HG02981 (cell line): ENCODE measurements around the gene AASDH.

Experiments used
- ATAC-seq: cut with Tn5 transposase; IDR thresholded peaks from one replicate; pipeline ENCODE4 v1.9.1; 2021; ENCODE audit warnings: mild to moderate bottlenecking, moderate library complexity; ENCODE audit not compliant: unreplicated experiment

AASDH gene

GRCh38 chr4:56318555-56318954 is 68.7 kb downstream of the AASDH start:
- no peak for ATAC-seq

DNA sequence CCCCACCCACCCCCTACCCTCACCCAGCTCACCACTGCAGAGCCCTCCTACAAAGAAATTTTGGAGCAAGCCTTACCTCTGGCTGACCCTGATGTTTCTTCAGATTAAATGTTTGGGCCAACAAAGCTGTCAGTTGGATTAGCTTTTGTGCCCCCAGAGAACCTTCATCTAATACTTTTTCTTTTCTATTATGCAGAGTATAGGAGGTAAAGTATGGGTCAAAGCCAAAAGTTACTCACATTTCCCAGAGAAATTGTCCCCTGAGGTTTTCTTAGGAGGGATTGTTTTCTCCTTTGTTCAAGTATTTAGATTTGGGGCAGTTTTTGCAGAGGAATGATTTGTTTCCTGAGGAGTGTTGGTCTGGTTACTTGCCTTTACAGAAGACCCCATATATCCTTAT is 69.5 kb downstream of the AASDH start:
- no peak for ATAC-seq

GRCh38 chr4:56316011-56316650 is 71.2 kb downstream of the AASDH start:
- ATAC-seq: no peak

DNA sequence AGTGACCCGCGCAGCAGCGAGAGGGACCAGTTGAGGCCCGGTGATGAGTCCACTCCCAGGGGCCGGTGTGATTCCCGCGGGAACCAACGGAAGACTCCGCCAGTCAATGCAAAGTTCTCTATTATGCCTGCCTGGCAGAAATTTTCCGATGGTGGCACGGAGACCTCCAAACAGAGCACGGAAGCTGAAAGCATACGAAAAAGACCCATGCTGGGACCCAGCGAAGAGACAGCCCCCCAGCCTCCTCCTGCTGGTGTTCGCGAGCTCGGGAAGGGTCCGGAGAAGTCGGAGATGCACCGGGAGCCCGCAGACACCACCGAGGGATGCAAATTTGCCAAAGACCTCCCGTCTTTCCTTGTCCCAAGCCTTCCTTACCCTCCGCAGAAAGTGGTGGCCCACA is 71.7 kb downstream of the AASDH start:
- no peak for ATAC-seq

DNA sequence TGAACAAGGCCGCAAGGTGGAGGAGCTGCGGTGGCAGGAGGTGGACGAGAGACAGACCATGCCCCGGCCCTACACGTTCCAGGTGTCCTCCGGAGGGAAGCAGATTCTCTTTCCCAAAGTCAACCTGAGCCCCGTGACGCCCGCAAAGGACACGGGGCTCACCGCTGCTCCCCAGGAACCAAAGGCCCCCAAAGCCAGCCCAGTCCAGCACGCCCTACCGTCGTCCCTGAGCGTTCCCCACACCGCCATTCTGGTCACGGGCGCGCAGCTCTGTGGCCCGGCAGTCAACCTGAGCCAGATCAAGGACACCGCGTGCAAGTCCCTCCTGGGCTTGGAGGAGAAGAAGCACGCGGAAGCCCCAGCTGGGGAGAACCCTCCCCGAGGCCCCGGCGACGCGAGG is 72.2 kb downstream of the AASDH start:
- no peak for ATAC-seq

DNA sequence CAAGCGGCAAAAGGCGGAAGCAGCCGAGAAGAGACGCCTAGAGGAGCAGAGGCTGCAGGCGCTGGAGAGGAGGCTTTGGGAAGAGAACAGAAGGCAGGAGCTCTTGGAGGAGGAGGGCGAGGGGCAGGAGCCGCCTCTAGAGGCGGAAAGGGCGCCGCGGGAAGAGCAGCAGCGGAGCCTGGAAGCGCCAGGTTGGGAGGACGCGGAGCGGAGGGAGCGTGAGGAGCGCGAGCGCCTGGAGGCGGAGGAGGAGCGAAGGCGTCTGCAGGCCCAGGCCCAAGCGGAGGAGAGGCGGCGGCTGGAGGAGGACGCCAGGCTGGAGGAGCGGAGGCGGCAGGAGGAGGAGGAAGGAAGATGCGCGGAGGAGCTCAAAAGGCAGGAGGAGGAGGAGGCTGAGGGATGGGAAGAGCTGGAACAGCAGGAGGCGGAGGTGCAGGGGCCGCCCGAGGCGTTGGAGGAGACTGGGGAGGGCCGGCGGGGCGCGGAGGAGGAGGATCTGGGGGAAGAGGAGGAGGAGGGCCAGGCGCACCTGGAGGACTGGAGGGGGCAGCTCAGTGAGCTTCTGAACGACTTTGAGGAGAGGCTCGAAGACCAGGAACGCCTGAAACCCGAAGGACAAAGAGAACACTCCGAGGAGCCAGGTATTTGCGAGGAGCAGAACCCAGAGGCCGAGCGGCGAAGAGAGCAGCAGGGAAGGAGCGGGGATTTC is 72.9 kb downstream of the AASDH start:
- no peak for ATAC-seq

DNA sequence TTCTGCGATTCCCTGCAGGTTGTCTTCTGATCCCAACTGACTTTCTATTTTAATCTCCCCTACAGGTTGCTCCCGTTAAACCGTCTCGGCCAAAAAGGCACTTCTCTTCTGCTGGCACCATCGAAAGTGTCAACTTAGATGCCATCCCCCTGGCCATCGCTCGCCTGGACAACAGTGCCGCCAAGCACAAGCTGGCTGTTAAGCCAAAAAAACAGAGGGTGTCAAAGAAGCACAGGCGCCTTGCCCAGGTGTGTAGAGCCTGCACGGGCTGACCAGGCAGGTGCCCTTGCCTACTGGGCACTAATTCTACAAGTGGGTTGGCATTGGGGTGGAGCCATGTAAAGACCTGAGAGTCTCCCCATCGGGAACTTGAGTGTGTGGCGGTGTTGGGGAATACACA is 74.2 kb downstream of the AASDH start:
- ATAC-seq: no peak

DNA sequence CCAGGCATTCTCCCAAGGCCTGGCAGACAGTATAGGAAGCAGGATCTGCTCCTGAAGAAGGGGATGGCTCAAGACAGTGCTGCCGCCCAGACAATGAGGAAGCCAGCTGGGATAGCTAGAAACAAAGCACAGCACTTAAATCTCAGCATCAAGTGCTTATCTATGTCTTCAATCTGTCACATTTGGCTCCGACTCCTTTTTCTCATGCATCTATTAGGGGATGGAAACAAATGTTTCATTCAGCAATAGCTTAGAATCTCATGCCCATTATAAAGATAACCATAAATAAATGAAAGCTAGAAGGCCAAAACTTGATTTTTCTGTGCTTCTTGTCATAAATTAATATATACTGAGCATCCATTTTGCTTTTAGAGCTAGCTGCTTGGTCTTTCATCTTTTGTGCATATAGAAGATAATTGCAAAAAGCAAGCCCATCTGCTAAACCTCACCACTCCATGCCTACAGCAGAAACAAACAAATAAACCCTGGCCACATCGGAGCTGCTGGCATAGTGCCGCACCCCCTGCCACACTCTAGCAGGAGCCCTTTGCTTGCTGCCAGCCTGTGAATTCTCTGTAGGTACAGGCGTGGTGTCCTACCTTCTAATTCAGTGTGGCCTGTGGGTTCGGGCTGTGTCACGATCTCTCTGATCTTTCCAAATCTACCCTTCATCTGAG is 75.9 kb downstream of the AASDH start:
- no peak for ATAC-seq

DNA sequence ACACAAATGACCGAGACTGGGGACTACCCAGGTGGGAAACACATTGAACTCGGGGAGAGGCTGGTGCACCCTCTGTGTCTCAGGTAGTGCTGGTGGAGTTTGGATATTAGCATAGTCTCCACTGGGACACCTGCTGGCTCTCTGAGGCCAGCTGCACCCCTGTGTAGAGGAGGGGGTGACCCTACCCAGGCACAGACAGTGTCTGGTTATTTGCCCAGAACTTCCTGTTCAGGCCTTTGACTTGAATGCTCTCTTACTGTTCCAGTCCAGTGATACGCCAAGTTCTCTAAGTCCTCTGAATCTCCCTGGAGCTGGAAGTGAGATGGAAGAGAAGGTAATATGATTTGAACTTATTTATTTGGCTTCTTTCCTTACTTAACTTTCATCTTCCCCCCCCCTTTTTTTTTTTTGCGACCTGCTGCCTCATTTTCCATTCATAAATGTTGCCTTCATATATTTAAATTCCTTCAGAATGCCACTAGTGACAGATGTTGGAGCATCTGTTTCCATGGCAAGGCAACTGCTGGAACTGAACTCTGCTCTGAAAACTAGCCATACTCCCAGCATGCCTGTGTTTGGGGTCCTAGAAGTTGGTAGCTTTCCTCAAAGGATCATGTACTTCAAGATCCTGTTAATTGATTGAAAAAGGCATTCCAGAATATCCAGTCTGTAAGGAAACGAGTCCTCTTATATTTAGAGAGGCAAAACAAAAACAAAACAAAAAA is 76.7 kb downstream of the AASDH start:
- ATAC-seq: no peak

GRCh38 chr4:56308384-56308783 is 78.9 kb downstream of the AASDH start:
- no peak for ATAC-seq

DNA sequence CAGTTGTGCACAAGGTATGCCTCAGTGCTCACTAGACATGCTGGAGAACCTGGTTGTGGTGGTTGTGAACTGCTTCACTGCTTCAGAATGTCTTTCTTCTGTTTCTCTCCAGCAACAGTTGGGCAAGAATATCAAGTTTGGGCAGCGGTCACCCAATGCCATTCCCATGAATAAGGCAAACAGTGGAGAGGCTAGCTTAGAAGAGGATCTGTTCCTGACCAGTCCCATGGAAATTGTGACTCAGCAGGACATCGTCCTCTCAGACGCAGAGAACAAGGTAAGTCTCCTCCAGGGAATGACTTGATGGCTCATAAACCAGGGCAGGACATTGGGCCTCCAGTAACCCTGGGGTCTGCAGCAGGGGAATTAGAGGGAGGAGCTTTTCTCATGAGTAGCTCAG is 79.9 kb downstream of the AASDH start:
- no peak for ATAC-seq

- no peak for ATAC-seq
Measured at GRCh38 chr4:56305390-56305789, 81.9 kb downstream of the AASDH start.

- ATAC-seq: no peak
Measured at GRCh38 chr4:56303921-56304320, 83.4 kb downstream of the AASDH start.

DNA sequence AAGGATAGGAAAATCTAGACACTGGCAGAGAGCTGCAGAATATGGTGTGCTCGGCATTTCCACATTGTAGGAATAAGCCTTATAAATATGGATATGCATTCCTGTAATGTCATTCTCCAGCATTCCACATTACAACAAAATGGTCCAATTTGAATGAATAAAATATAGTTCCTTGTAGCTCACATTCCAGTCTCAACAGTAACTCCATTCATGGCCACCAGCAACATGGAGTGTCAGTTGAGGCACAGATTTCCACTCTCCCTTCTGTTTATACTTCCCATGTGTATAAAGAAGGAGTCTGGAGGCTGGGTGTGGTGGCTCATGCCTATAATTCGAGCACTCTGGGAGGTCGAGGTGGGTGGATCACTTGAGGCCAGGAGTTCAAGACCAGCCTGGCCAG is 84.5 kb downstream of the AASDH start:
- ATAC-seq: no peak

DNA sequence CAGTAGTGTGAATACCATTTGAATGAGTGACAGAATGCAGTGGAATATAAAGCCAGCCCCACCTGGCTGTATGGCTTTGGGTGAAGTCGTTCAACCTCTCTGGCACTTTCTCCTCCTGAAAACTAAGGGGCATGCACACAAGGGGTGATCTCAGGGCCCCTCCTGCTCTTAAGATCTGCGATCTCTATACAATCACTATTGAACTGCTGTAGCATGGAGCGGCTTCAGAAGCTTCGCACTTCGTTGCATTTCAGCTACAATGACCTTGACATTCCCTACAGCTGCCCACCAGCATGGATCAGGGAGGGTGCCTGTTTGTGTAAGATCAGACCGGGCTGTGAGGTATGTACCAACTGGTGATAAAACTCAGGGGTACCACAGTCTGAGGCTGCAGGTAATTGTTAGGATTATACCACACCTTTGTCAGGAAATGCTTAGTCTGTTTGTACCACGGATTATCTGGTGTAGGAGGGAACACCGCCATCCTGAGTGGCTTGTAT is 85.2 kb downstream of the AASDH start:
- no peak for ATAC-seq

GRCh38 chr4:56301181-56301996 is 85.9 kb downstream of the AASDH start:
- peak; percentile 87 for ATAC-seq

GRCh38 chr4:56298236-56298635 is 89.1 kb downstream of the AASDH start:
- no peak for ATAC-seq

- ATAC-seq: no peak
Measured at GRCh38 chr4:56297776-56298175, 89.5 kb downstream of the AASDH start.

DNA sequence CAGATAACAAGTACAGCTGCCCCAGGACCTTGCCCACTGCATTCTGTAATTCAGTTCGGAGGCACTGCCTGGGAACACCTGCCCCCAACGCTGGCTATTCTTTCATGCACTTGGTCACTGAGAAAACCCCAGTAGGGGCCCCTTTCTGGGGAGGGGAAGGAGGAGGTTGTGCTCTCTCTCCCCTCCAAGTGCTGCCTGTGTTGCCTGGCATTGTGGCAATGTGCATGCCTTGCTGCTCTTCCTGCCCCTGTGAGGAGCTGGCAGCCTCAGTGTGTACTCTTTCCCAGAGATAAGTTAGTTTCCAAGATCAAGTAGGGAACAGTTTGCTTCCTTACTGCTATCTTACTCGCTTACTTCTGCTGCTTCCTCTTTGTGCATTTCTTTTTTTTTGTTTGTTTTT is 90.8 kb downstream of the AASDH start:
- no peak for ATAC-seq

- no peak for ATAC-seq
Measured at GRCh38 chr4:56293121-56293520, 94.2 kb downstream of the AASDH start.

- no peak for ATAC-seq
Measured at GRCh38 chr4:56289934-56290333, 97.4 kb downstream of the AASDH start.
